GM12801 (cell line): ENCODE data around the gene MBOAT1.

ENCODE experiments used
- TF ChIP-seq, protein P1 (sequence below): IDR thresholded peaks from one replicate; pipeline ENCODE4 v1.5.1; 2011; ENCODE audit warnings: control low read depth; ENCODE audit not compliant: insufficient read length; ENCODE audit errors: extremely low read depth

MBOAT1 gene

DNA sequence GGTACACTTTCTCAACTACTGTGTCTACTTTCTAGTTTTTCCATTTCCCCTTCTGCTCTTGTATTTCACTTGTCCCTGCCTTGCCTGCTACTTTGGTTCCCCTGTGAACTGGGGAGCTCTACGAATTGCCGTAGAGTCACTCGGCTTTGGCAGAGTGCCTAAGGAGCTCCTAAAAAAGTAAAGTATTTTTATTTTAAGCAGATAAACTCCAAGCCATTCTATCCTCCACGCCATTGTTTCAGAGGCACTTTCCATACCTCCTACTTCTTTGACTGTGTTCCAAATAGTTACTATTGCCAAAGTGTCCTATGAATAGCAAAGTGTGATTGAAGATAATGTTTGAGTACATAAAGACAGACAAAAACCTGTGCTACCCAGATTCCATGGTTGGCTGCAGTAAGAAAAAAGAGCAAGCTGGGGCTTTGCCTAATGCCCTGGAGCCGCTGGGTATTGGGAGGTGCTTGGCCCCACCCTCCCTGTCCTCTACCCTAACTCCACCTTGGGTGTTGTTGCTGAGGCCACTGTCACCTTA lies 5.1 kb upstream of the MBOAT1 start:
- TF ChIP-seq, protein P1, sequence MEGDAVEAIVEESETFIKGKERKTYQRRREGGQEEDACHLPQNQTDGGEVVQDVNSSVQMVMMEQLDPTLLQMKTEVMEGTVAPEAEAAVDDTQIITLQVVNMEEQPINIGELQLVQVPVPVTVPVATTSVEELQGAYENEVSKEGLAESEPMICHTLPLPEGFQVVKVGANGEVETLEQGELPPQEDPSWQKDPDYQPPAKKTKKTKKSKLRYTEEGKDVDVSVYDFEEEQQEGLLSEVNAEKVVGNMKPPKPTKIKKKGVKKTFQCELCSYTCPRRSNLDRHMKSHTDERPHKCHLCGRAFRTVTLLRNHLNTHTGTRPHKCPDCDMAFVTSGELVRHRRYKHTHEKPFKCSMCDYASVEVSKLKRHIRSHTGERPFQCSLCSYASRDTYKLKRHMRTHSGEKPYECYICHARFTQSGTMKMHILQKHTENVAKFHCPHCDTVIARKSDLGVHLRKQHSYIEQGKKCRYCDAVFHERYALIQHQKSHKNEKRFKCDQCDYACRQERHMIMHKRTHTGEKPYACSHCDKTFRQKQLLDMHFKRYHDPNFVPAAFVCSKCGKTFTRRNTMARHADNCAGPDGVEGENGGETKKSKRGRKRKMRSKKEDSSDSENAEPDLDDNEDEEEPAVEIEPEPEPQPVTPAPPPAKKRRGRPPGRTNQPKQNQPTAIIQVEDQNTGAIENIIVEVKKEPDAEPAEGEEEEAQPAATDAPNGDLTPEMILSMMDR: no peak

DNA sequence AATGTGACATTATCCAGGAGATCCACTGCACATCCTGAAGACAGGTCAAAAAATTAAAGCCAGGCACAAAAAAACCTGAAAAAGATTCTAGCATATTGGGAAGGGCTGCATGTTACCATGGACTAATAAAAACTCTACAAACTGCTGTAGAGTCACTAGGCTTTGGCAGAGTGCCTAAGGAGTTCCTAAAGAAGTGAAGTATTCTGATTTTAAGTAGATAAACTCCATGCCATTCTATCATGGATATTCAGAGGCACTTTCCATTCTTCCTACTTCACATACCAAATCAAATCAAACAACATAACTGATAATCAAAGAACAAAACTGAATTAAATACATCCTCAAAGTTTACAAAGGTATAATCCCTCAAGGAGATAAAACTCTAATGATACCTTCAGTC lies 3.0 kb upstream of the MBOAT1 start:
- TF ChIP-seq, protein P1: no peak

DNA sequence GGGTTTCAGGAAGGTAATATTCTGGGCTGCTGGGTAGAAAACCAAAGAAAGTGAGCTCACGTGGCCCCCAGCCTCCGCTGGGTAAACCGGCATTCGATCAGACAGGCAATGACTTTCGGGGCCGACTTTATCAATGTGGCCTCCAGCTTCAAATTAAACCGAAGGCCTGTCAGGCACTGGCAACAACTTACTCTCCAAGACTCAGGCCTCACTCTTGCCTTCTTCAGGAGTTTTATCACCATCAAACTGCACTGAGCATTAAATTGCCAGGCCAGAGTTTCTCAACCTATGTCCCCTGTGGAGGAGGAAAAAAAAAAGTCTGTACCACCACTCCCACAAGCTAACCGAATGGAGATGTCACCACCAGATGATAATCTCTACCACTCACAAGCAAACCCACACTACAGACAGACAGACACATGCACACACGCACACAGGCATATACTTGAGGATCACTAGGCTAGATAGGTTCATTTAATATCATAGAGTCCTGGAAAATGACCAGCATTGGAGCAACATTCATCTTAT lies 1.1 kb upstream of the MBOAT1 start:
- TF ChIP-seq, protein P1: no peak

DNA sequence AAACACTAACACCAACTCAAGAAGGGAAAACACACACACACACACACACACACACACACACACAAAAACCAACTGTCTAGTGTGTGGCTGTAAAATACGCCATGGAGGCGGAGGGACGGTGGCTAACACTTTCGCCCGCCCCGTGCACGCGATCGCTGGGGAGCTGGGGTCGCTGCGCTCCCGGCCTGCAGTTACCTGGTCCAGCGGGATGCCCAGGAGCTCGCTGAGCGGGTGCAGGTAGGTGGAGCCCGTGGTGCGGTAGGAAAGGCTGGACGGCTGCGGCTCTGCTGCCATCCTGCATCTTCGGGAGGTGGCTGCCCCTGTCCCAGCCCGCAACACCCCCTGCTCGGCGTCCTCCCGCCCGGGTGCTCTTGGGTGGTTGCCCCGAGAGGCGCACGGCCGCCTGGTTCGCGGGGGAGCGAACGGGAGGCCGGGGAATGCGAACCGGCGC lies 303 bp downstream of the MBOAT1 start:
- TF ChIP-seq, protein P1: no peak

DNA sequence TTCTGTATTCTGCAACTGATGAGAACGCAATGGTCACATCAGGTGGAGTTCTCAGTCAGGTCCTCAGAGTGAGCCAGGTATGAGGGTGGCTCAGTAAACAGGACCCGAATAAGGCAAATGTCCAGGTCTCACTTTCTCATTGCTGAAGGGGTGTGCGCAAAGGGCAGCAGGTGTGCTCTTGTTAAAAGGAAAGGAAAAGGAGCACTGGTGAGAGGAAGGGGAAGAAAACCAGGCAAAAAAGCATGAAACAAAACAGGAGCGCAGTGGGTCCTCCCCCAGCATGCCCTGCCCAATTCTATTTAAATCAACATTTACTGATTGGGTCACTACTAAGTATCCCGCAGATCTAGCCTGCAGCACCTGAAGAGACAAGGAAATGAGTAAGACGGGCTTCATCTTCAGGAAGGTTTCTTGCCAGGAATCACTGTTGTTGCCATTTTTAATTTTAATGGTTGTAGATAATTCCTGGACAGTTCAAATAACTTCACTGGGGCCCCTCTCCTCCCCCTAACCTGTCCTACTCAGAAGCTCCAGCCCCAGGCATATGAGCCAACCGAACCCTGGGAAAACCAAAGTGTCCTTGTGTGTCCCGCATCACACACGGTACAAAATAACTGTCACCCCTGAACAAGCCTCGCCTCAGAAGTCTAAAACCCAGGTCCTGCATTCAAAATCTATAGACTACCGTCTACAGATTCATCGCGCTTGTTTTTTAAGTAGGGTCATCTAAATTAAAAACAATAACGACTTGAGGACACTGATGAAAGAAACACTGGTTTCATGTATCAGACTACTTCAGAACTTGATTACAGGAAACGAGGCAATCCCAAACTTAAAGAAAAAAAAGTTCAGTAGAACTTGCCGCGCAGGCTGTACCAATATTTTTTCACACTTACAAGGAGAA lies 980 bp downstream of the MBOAT1 start:
- TF ChIP-seq, protein P1: no peak

DNA sequence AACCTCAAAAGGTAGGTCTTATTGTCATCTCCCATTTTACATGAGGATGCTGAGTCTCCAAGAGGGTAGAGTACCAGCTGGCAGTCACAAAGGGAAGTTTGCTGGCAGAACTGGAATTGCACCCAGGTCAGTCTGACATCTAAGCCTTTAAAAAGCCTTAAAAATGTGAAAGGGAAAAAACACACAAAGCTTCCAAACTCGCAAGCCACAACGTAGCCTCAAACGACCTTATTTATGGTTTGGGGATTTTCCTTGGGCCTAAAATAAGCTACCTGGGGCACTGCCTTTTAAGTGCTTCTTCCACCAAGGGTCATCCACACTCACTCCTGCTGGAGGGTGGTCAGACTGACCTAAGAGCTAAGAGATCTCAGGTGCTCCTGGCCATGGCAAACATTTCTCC lies 2.1 kb downstream of the MBOAT1 start:
- TF ChIP-seq, protein P1: no peak

DNA sequence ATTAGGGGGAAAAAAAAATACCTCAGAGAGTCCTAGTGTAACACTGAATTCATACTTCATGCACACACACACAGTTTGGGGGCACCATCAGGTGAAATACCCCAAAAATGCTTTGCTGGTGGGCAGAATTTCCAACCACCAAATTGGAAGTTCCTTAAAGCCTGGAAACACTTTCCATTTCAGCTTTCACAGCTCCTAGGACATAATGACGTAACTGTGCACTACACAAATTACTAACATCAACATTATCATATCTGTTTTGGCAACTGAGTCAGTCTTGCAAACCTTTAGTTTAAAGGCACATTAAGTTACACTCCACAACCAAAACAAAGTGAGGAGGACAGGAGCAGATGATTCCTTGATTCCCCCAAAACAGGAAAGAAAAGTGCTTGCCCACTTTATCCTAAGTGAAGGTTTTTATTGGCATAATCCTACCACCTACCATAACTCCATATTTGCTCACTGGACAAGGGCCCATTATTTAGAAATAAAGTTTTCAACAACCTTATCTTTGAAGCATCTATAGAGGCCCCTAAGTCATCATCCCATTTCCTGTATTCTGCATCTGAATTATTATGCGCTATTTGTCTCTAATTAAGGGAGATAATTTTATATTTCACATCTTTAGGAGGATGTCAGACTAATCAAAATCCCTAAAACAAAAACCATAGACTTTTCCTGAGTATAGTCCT lies 3.4 kb downstream of the MBOAT1 start:
- TF ChIP-seq, protein P1: no peak
